Activated naive CD8-positive, alpha-beta T cell (primary cell): ENCODE data around the gene ANKMY2.
A peak's percentile ranks its signal among the peaks of the same experiment; 100 is the strongest.
"Not testable (repeated sequence)": the region's sequence is repeated elsewhere in the genome, so short reads cannot be mapped to it uniquely, and the experiment has no call there.

ENCODE experiments used
- H3K27ac Mint-ChIP-seq: one replicate; pipeline ENCODE4 v1.8.0; 2021; ENCODE audit warnings: mixed read lengths
- H3K27me3 Mint-ChIP-seq: one replicate; pipeline ENCODE4 v1.8.0; 2021; ENCODE audit warnings: mixed read lengths
- H3K36me3 Mint-ChIP-seq: one replicate; pipeline ENCODE4 v1.8.0; 2021; ENCODE audit warnings: mixed read lengths
- H3K4me1 Mint-ChIP-seq: one replicate; pipeline ENCODE4 v1.8.0; 2021; ENCODE audit warnings: low read depth, mixed read lengths
- H3K4me3 Mint-ChIP-seq: one replicate; pipeline ENCODE4 v1.8.0; 2021; ENCODE audit warnings: mild to moderate bottlenecking, mixed read lengths
- H3K9me3 Mint-ChIP-seq: one replicate; pipeline ENCODE4 v1.8.0; 2021; ENCODE audit warnings: low read depth, mixed read lengths

ANKMY2 gene

GRCh38 chr7:16668978-16669377 is 23.4 kb upstream of the ANKMY2 start:
- Mint-ChIP-seq H3K4me1 (peaks cover 36% of the 10 kb centered on the region), H3K27ac (no peak overlapping the region), H3K9me3 (peaks cover 4% of the 10 kb centered on the region), H3K27me3 (no peaks in the 10 kb centered on the region), H3K36me3 (peaks cover 31% of the 10 kb centered on the region), H3K4me3 (no peak overlapping the region)

- peaks cover 31% of the 10 kb centered on the region for H3K36me3 Mint-ChIP-seq
- H3K27me3 Mint-ChIP-seq = no peaks in the 10 kb centered on the region
- no peak overlapping the region for H3K27ac Mint-ChIP-seq
- peaks cover 37% of the 10 kb centered on the region for H3K4me1 Mint-ChIP-seq
- peaks cover 4% of the 10 kb centered on the region for H3K9me3 Mint-ChIP-seq
- no peak overlapping the region for H3K4me3 Mint-ChIP-seq
Measured at GRCh38 chr7:16668049-16668858, 22.7 kb upstream of the ANKMY2 start.

GRCh38 chr7:16667355-16667754 is 21.8 kb upstream of the ANKMY2 start:
- Mint-ChIP-seq H3K4me3 (no peak overlapping the region), H3K27me3 (no peaks in the 10 kb centered on the region), H3K9me3 (peaks cover 4% of the 10 kb centered on the region), H3K4me1 (peaks cover 40% of the 10 kb centered on the region), H3K36me3 (peaks cover 30% of the 10 kb centered on the region), H3K27ac (no peak overlapping the region)

- Mint-ChIP-seq H3K9me3 (no peaks in the 10 kb centered on the region), H3K27ac (no peak overlapping the region), H3K4me3 (no peak overlapping the region), H3K36me3 (peaks cover 15% of the 10 kb centered on the region), H3K27me3 (no peaks in the 10 kb centered on the region), H3K4me1 (peaks cover 42% of the 10 kb centered on the region)
Measured at GRCh38 chr7:16661924-16662323, 16.4 kb upstream of the ANKMY2 start.

- Mint-ChIP-seq H3K36me3 (peaks cover 19% of the 10 kb centered on the region), H3K9me3 (no peaks in the 10 kb centered on the region), H3K4me1 (peaks cover 49% of the 10 kb centered on the region), H3K4me3 (no peak overlapping the region), H3K27me3 (no peaks in the 10 kb centered on the region), H3K27ac (peak overlapping the region; percentile 81)
Measured at GRCh38 chr7:16660702-16661464, 15.3 kb upstream of the ANKMY2 start.

- H3K27ac Mint-ChIP-seq, H3K9me3 Mint-ChIP-seq, H3K4me3 Mint-ChIP-seq, H3K27me3 Mint-ChIP-seq: not testable (repeated sequence)
- H3K4me1 Mint-ChIP-seq = peaks cover 52% of the 10 kb centered on the region
- peaks cover 17% of the 10 kb centered on the region for H3K36me3 Mint-ChIP-seq
Measured at GRCh38 chr7:16659854-16660497, 14.4 kb upstream of the ANKMY2 start.

- no peak overlapping the region for H3K27ac Mint-ChIP-seq
- H3K9me3 Mint-ChIP-seq = no peaks in the 10 kb centered on the region
- no peaks in the 10 kb centered on the region for H3K27me3 Mint-ChIP-seq
- H3K4me1 Mint-ChIP-seq = peaks cover 56% of the 10 kb centered on the region
- H3K36me3 Mint-ChIP-seq = peaks cover 12% of the 10 kb centered on the region
- H3K4me3 Mint-ChIP-seq = no peak overlapping the region
Measured at GRCh38 chr7:16657656-16658279, 12.2 kb upstream of the ANKMY2 start.

GRCh38 chr7:16656141-16656540 is 10.6 kb upstream of the ANKMY2 start:
- Mint-ChIP-seq H3K4me3 (no peak overlapping the region), H3K9me3 (no peaks in the 10 kb centered on the region), H3K4me1 (peaks cover 58% of the 10 kb centered on the region), H3K27me3 (no peaks in the 10 kb centered on the region), H3K27ac (no peak overlapping the region), H3K36me3 (peaks cover 10% of the 10 kb centered on the region)

- Mint-ChIP-seq H3K9me3 (no peaks in the 10 kb centered on the region), H3K27me3 (no peaks in the 10 kb centered on the region), H3K36me3 (peaks cover 10% of the 10 kb centered on the region), H3K27ac (no peak overlapping the region), H3K4me3 (peak overlapping the region; percentile 17), H3K4me1 (peaks cover 60% of the 10 kb centered on the region)
Measured at GRCh38 chr7:16655394-16655793, 9.8 kb upstream of the ANKMY2 start.

GRCh38 chr7:16652888-16653287 is 7.3 kb upstream of the ANKMY2 start:
- H3K36me3 Mint-ChIP-seq = peaks cover 17% of the 10 kb centered on the region
- H3K4me1 Mint-ChIP-seq = peaks cover 78% of the 10 kb centered on the region

GRCh38 chr7:16652240-16652583 is 6.7 kb upstream of the ANKMY2 start:
- no peaks in the 10 kb centered on the region for H3K9me3 Mint-ChIP-seq
- H3K4me1 Mint-ChIP-seq = peaks cover 78% of the 10 kb centered on the region
- peaks cover 19% of the 10 kb centered on the region for H3K36me3 Mint-ChIP-seq
- H3K27ac Mint-ChIP-seq = no peak overlapping the region
- H3K4me3 Mint-ChIP-seq = peak overlapping the region; percentile 8
- H3K27me3 Mint-ChIP-seq = no peaks in the 10 kb centered on the region

More at GRCh38 chr7:16652888-16653287, 7.3 kb upstream of the ANKMY2 start:
- no peaks in the 10 kb centered on the region for H3K27me3 Mint-ChIP-seq
- no peaks in the 10 kb centered on the region for H3K9me3 Mint-ChIP-seq
- no peak overlapping the region for H3K4me3 Mint-ChIP-seq
- no peak overlapping the region for H3K27ac Mint-ChIP-seq

- no peaks in the 10 kb centered on the region for H3K27me3 Mint-ChIP-seq
- no peak overlapping the region for H3K27ac Mint-ChIP-seq
- no peaks in the 10 kb centered on the region for H3K9me3 Mint-ChIP-seq
- peaks cover 77% of the 10 kb centered on the region for H3K4me1 Mint-ChIP-seq
- H3K4me3 Mint-ChIP-seq = peak overlapping the region; percentile 53
- H3K36me3 Mint-ChIP-seq = peaks cover 16% of the 10 kb centered on the region
Measured at GRCh38 chr7:16651396-16652239, 6.1 kb upstream of the ANKMY2 start.

- no peak overlapping the region for H3K27ac Mint-ChIP-seq
- peaks cover 69% of the 10 kb centered on the region for H3K4me1 Mint-ChIP-seq
- H3K9me3 Mint-ChIP-seq = no peaks in the 10 kb centered on the region
- H3K27me3 Mint-ChIP-seq = no peaks in the 10 kb centered on the region
- peaks cover 13% of the 10 kb centered on the region for H3K36me3 Mint-ChIP-seq
- peak overlapping the region; percentile 62 for H3K4me3 Mint-ChIP-seq
Measured at GRCh38 chr7:16650266-16650665, 4.7 kb upstream of the ANKMY2 start.

- peaks cover 13% of the 10 kb centered on the region for H3K36me3 Mint-ChIP-seq
- H3K9me3 Mint-ChIP-seq = no peaks in the 10 kb centered on the region
- H3K4me3 Mint-ChIP-seq = peak overlapping the region; percentile 100
- H3K27ac Mint-ChIP-seq = no peak overlapping the region
- H3K27me3 Mint-ChIP-seq = no peaks in the 10 kb centered on the region
- peaks cover 72% of the 10 kb centered on the region for H3K4me1 Mint-ChIP-seq
Measured at GRCh38 chr7:16649196-16649595, 3.6 kb upstream of the ANKMY2 start.
